ENCODE data around the gene PPRC1. TPM values are rescaled to one million over a fixed set of nuclear protein-coding genes. Genes with fewer than 3 reads are reported as not detected.
A peak's percentile ranks its signal among the peaks of the same experiment; 100 is the strongest.
"Not testable (repeated sequence)": the region's sequence is repeated elsewhere in the genome, so short reads cannot be mapped to it uniquely, and the experiment has no call there.

The PPRC1 gene
- polyA plus RNA-seq, 1 donor, result 33.9 TPM

DNA sequence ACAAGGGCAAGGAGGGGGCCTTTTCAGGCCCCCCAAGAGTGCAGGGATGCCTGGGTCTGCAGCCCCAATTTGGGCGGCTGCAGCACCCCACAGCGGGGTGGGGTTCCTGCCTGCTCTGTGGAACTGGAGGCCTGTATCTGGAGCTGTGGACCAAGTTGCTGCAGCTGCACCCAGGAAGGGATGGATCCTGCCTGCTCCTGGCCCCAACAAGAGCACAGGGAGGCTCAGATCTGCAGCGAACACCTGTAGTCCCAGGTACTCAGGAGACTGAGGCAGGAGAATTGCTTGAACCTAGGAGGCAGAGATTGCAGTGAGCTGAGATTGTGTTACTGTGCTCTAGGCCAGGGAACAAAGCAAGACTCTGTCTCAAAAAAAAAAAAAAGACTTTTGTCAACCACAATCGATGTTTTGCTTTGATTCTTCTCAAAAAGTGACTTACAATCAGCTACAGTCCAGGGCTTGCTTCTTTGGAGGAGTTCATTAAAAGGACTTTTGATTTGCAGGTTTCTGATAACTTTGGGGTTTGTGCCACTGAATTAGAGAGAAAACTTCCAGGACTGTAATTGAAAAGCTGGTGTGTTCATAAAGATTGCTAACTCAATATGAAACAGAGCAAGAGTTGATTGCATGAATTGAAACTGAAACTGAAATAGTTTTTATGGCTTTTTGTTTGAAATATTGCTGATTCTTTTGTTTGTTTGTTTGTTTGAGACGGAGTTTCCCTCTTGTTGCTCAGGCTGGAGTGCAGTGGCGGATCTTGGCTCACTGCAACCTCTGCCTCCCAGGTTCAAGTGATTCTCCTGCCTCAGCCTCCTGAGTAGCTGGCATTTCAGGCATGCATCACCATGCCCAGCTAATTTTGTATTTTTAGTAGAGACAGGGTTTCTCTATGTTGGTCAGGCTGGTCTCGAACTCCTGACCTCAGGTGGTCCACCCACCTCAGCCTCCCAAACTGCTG, 56.4 kb downstream of the PPRC1 start:
- peak; percentile 8 to 52 for DNase-seq
- not testable (repeated sequence) for H3K4me3 ChIP-seq (ENCODE audit: low read length); H3K36me3 ChIP-seq (ENCODE audit: control insufficient read depth, insufficient read depth, low read length); H3K27me3 ChIP-seq (ENCODE audit: control insufficient read depth, insufficient read depth, low read length)
- Histone ChIP-seq H3K9me3 (ENCODE audit: control insufficient read depth, low read depth, low read length) (peaks cover 11% of the 10 kb centered on the region), H3K27ac (ENCODE audit: low read length) (peak overlapping the region; percentile 32), H3K4me1 (ENCODE audit: control insufficient read depth, insufficient read depth, low read length) (peaks cover 12% of the 10 kb centered on the region)
- WGBS (ENCODE audit: insufficient coverage, low lambda C conversion rate), result 0% methylated on average over 1 of the region's 7 CpGs

GRCh38 chr10:102191956-102192355, 59.1 kb downstream of the PPRC1 start:
- Histone ChIP-seq H3K4me3 (ENCODE audit: low read length) (no peak overlapping the region), H3K27ac (ENCODE audit: low read length) (no peak overlapping the region), H3K36me3 (ENCODE audit: control insufficient read depth, insufficient read depth, low read length) (no peaks in the 10 kb centered on the region), H3K4me1 (ENCODE audit: control insufficient read depth, insufficient read depth, low read length) (peaks cover 12% of the 10 kb centered on the region), H3K9me3 (ENCODE audit: control insufficient read depth, low read depth, low read length) (peaks cover 11% of the 10 kb centered on the region), H3K27me3 (ENCODE audit: control insufficient read depth, insufficient read depth, low read length) (no peaks in the 10 kb centered on the region)
- no peak for DNase-seq
- WGBS (ENCODE audit: insufficient coverage, low lambda C conversion rate), result 33% methylated on average over 2 of the region's 7 CpGs

DNA sequence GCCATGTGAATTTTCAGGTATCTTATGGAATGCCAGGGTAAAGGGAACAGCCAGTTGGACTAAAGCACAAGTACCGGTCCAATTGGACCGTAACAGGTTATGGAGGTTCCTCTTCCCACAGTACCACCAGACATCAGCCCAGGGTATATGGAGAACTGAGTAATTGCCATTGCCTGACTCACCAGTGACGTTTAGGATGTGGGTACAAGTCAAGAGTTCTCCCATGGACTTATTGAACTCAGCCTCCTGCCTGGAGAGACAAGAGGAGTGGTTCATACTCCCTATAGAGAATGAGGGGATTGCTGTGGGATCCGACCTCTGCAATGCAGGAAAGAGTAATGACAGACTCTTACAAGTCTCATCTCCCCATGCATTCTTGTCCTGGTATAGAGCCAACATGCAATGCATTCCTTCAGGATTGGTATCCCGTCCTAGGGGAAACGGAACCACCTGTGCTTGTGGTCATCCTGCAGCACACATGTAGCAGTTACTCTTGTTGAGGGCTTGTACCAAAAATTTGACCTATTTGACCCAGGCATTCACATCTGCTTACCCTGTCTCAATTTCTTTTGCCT, 62.5 kb downstream of the PPRC1 start:
- Histone ChIP-seq H3K4me1 (ENCODE audit: control insufficient read depth, insufficient read depth, low read length) (no peaks in the 10 kb centered on the region), H3K36me3 (ENCODE audit: control insufficient read depth, insufficient read depth, low read length) (no peaks in the 10 kb centered on the region), H3K4me3 (ENCODE audit: low read length) (no peak overlapping the region), H3K27me3 (ENCODE audit: control insufficient read depth, insufficient read depth, low read length) (no peaks in the 10 kb centered on the region), H3K27ac (ENCODE audit: low read length) (no peak overlapping the region), H3K9me3 (ENCODE audit: control insufficient read depth, low read depth, low read length) (peaks cover 11% of the 10 kb centered on the region)
- no peak for DNase-seq
- WGBS (ENCODE audit: insufficient coverage, low lambda C conversion rate), result no CpG with 5 or more reads among the region's 6 CpGs

DNA sequence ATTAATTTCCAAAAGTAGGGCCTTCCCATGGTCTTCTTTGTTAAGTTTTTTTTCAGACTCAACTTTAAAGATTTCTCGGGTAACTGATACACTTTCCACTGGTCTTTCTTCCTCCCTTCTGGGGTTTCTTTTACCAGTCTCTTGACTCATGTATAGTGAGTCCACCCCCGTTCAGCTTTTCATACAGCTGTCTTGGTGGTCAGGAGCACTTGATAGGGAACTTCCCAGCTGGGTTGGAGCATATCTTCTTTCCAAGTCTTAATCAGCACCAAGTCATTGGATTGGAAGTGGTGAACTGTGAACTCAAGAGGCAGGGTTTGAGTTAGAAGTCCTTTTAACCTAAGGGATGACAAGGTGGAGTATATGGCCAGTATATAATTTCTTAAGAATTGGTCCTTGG, 64.1 kb downstream of the PPRC1 start:
- Histone ChIP-seq H3K9me3 (ENCODE audit: control insufficient read depth, low read depth, low read length) (peaks cover 14% of the 10 kb centered on the region), H3K27ac (ENCODE audit: low read length) (no peak overlapping the region), H3K36me3 (ENCODE audit: control insufficient read depth, insufficient read depth, low read length) (no peaks in the 10 kb centered on the region), H3K4me1 (ENCODE audit: control insufficient read depth, insufficient read depth, low read length) (no peaks in the 10 kb centered on the region), H3K4me3 (ENCODE audit: low read length) (no peak overlapping the region), H3K27me3 (ENCODE audit: control insufficient read depth, insufficient read depth, low read length) (no peaks in the 10 kb centered on the region)
- 100% methylated on average over 1 of the region's 2 CpGs for WGBS (ENCODE audit: insufficient coverage, low lambda C conversion rate)
- no peak for DNase-seq

- no peak for DNase-seq
- 88% methylated on average over 2 of the region's 2 CpGs for WGBS (ENCODE audit: insufficient coverage, low lambda C conversion rate)
- Histone ChIP-seq H3K4me3 (ENCODE audit: low read length) (no peak overlapping the region), H3K4me1 (ENCODE audit: control insufficient read depth, insufficient read depth, low read length) (no peaks in the 10 kb centered on the region), H3K36me3 (ENCODE audit: control insufficient read depth, insufficient read depth, low read length) (no peaks in the 10 kb centered on the region), H3K27me3 (ENCODE audit: control insufficient read depth, insufficient read depth, low read length) (no peaks in the 10 kb centered on the region), H3K27ac (ENCODE audit: low read length) (no peak overlapping the region), H3K9me3 (ENCODE audit: control insufficient read depth, low read depth, low read length) (peaks cover 8% of the 10 kb centered on the region)
Measured at GRCh38 chr10:102198027-102198426, 65.2 kb downstream of the PPRC1 start.

Other genes with a start within 250 kb of the PPRC1 start
- gene ARMH3, start 76.9 kb upstream of the PPRC1 start, polyA plus RNA-seq, result 19.3 TPM
- 17.9 TPM for gene HPS6, start 67.7 kb upstream of the PPRC1 start, polyA plus RNA-seq
- 62.4 TPM for gene LDB1, start 12.7 kb upstream of the PPRC1 start, polyA plus RNA-seq
- 68.3 TPM for gene NOLC1, start 19.3 kb downstream of the PPRC1 start, polyA plus RNA-seq
- gene ELOVL3, start 93.3 kb downstream of the PPRC1 start, polyA plus RNA-seq, result 0.12 TPM
- not detected for gene PITX3, start 108.5 kb downstream of the PPRC1 start, polyA plus RNA-seq
- gene GBF1, start 112.5 kb downstream of the PPRC1 start, polyA plus RNA-seq, result 44.0 TPM